Endothelial cell of umbilical vein (primary cell): Measurements from ENCODE around the gene LEPROT. TPM values are rescaled to one million over a fixed set of nuclear protein-coding genes. Genes with fewer than 3 reads are reported as not detected.

Source experiments
- BruUV-seq: library from RNA; stranded (reverse); fragments of 400-500 nt; replicated peaks from 2 replicates; lab custom pipeline; 2021; lab: Mats Ljungman, UMichigan
- CTCF ChIA-PET: fragments of 300-600, 350-600 bp; sonication (Branson Sonifier 250); formaldehyde crosslinking; loops from one replicate; lab custom pipeline; 2021; ENCODE audit warnings: antibody characterized with exemption, inconsistent platforms; lab: Charles Lee
- POLR2A ChIA-PET: fragments of 300-600, 350-600 bp; sonication (Branson Sonifier 250); formaldehyde crosslinking; loops from one replicate; lab custom pipeline; 2021; ENCODE audit warnings: antibody characterized with exemption, inconsistent platforms; lab: Charles Lee
- DNase-seq: peaks from one replicate; pipeline ENCODE4 v3.0.0-alpha.2; 2011; ENCODE audit warnings: low read depth, low spot score
- FAIRE-seq: peaks from 2 replicates; lab custom pipeline; 2011; peaks lifted over from hg19 to GRCh38; lab: Jason Lieb, UNC
- H2AFZ ChIP-seq: 2 replicates; pipeline ENCODE4 v1.6.0; 2012; ENCODE audit warnings: low read depth, low read length, control low read depth, inconsistent platforms
- H3K27ac ChIP-seq: 2 replicates; pipeline ENCODE4 v1.5.1; 2011; ENCODE audit warnings: low read depth, mild to moderate bottlenecking, control low read depth, low read length, moderate library complexity; ENCODE audit not compliant: insufficient read depth
- H3K27me3 ChIP-seq, 2 experiments: 2 replicates each; pipeline versions ENCODE4 v1.6.0 to v1.6.1; 2011; ENCODE audit warnings: low read length in 2 of 2, mixed read lengths in 1 of 2; ENCODE audit not compliant: control insufficient read depth in 2 of 2, insufficient read depth in 2 of 2
- H3K36me3 ChIP-seq, 2 experiments: 2 replicates in 1 of 2; 3 replicates in 1 of 2; pipeline ENCODE4 v1.5.1; 2011; ENCODE audit warnings: low read length in 2 of 2, mild to moderate bottlenecking in 1 of 2, moderate library complexity in 1 of 2; ENCODE audit not compliant: control insufficient read depth in 2 of 2, insufficient read depth in 2 of 2; ENCODE audit errors: extremely low read depth in 1 of 2
- H3K4me1 ChIP-seq: 3 replicates; pipeline ENCODE4 v1.5.1; 2011; ENCODE audit warnings: mild to moderate bottlenecking, low read length; ENCODE audit not compliant: control insufficient read depth, insufficient read depth; ENCODE audit errors: extremely low read depth
- H3K4me2 ChIP-seq: 2 replicates; pipeline ENCODE4 v1.6.1; 2011; ENCODE audit warnings: low read length, control low read depth, mixed read lengths; ENCODE audit not compliant: insufficient read depth
- H3K4me3 ChIP-seq, 3 experiments: fragments of 200-600 bp in 1 of 3; sonication (generic), shearing (Covaris generic) in 1 of 3; replicated peaks in 1 of 3; 2 replicates each; pipeline ENCODE4 v1.5.1; 2011 to 2016; ENCODE audit warnings: control low read depth in 3 of 3, low read length in 3 of 3, mild to moderate bottlenecking in 2 of 3, inconsistent platforms in 1 of 3, low read depth in 1 of 3, moderate library complexity in 1 of 3; ENCODE audit not compliant: insufficient read depth in 1 of 3
- H3K79me2 ChIP-seq: 2 replicates; pipeline ENCODE4 v1.6.0; 2012; ENCODE audit warnings: low read length, inconsistent platforms; ENCODE audit not compliant: control insufficient read depth, insufficient read depth
- H3K9ac ChIP-seq: replicated peaks from 2 replicates; pipeline ENCODE3; 2011; ENCODE audit warnings: low read length, control low read depth; ENCODE audit not compliant: insufficient read depth; ENCODE audit errors: extremely low read depth
- H3K9me1 ChIP-seq: replicated peaks from 3 replicates; pipeline ENCODE4 v1.6.0; 2011; ENCODE audit warnings: mild to moderate bottlenecking, low read length; ENCODE audit not compliant: control insufficient read depth, insufficient read depth; ENCODE audit errors: extremely low read depth
- H3K9me3 ChIP-seq: replicated peaks from 2 replicates; pipeline ENCODE4 v1.5.1; 2012; ENCODE audit warnings: low read length, inconsistent platforms; ENCODE audit not compliant: control insufficient read depth, insufficient read depth
- H4K20me1 ChIP-seq: replicated peaks from 2 replicates; pipeline ENCODE3; 2011; ENCODE audit warnings: mild to moderate bottlenecking, low read length; ENCODE audit not compliant: control insufficient read depth, insufficient read depth; ENCODE audit errors: extremely low read depth
- CTCF ChIP-seq, 2 donors: IDR thresholded peaks; 1 replicate in 1 of 2; 2 replicates in 1 of 2; pipeline ENCODE4 v1.5.1; 2011; ENCODE audit warnings: low read length in 2 of 2, mild to moderate bottlenecking in 2 of 2, moderate library complexity in 2 of 2, control low read depth in 1 of 2, inconsistent platforms in 1 of 2, low read depth in 1 of 2; ENCODE audit not compliant: insufficient read depth in 1 of 2; ENCODE audit errors: extremely low read depth in 1 of 2
- EZH2 ChIP-seq: IDR thresholded peaks from 2 replicates; pipeline ENCODE4 v1.6.1; 2012; ENCODE audit warnings: borderline replicate concordance, low read depth, mild to moderate bottlenecking, moderate library complexity, low read length, inconsistent platforms; ENCODE audit not compliant: severe bottlenecking
- FOS ChIP-seq: IDR thresholded peaks from 2 replicates; pipeline ENCODE4 v1.6.1; 2011; ENCODE audit warnings: mild to moderate bottlenecking, low read length, moderate library complexity, borderline replicate concordance; ENCODE audit not compliant: insufficient read depth
- GATA2 ChIP-seq: IDR thresholded peaks from 2 replicates; pipeline ENCODE4 v1.7.0; 2011; ENCODE audit warnings: low read depth, mild to moderate bottlenecking, moderate library complexity, mixed read lengths, low read length; ENCODE audit not compliant: insufficient read length, insufficient read depth
- JUN ChIP-seq: IDR thresholded peaks from 2 replicates; pipeline ENCODE4 v1.6.1; 2011; ENCODE audit warnings: borderline replicate concordance, low read depth; ENCODE audit not compliant: insufficient read length, insufficient read depth
- MAX ChIP-seq: IDR thresholded peaks from 2 replicates; pipeline ENCODE4 v1.6.1; 2011; ENCODE audit not compliant: insufficient read depth, insufficient read length
- MYC ChIP-seq: IDR thresholded peaks from one replicate; pipeline ENCODE4 v1.6.1; 2011; ENCODE audit warnings: mild to moderate bottlenecking, low read depth, low read length
- POLR2A ChIP-seq: IDR thresholded peaks from 2 replicates; pipeline ENCODE4 v1.6.1; 2012; ENCODE audit warnings: low read depth, mild to moderate bottlenecking, control low read depth, low read length
- POLR2AphosphoS5 ChIP-seq: IDR thresholded peaks from 2 replicates; pipeline ENCODE4 v1.6.1; 2012; ENCODE audit warnings: low read depth, mild to moderate bottlenecking, control low read depth, low read length, moderate library complexity; ENCODE audit not compliant: insufficient read depth
- dilution Hi-C: fragments of 300-500 bp; cut with MboI; formaldehyde crosslinking; loops from one replicate; pipeline ENCODE4 v1.15.0; 2019; ENCODE audit warnings: low sequenced_read_pairs; ENCODE audit not compliant: extremely low pct_ligation_motif_present
- intact Hi-C: fragments of 100-400 bp; cut with micrococcal nuclease; formaldehyde crosslinking; loops from one replicate; pipeline ENCODE4 v1.10.0; 2022
- polyA plus RNA-seq, 4 experiments: library from polyadenylated mRNA; depleted of rRNA in 3 of 4; stranded (reverse) in 3 of 4; unstranded in 1 of 4; fragments of >200 nt; gene quantifications; 2 replicates each; pipeline versions ENCODE4 v1.2.1 to v1.2.3, GENCODE V29; 2011 to 2012; ENCODE audit warnings: missing spikeins in 1 of 4
- total RNA-seq: library from RNA; stranded (reverse); gene quantifications from 2 replicates; pipeline ENCODE4 v1.2.3, GENCODE V29; 2021

The LEPROT gene
- total and polyA plus RNA-seq, 2 donors (not counting 3 experiments of a cell fraction or from before 2014, with no cell fraction given), result 80.6 to 94.8 TPM

DNA sequence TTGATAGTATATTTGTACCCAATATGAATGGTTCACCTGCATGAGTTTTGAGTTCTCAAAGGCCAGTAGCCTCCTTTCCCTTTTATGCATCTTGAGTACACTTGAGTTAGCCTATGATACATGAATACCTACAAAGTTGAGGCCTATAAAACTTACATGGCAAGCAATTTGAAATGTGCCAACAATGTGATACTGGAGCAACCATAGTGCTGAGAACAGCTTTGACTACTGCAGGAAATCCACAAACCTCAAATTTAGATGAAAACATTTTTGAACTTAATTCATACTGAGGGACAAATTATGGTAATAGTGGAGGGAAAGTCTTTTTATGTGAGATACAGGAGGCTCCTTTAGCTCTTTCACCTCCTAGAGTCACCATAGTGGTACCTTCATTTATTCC lies 37.4 kb downstream of the LEPROT start:
- intact Hi-C loops (loop anchor here (2.0 kb wide), 1 partner anchor 27 kb away; no protein-coding TSS in a partner anchor), dilution Hi-C loops (no loop called here)
- FAIRE-seq (no peak), DNase-seq (no peak)
- no peak overlapping the region for H3K4me2 ChIP-seq
- H3K4me3 ChIP-seq, result no peak overlapping the region
- H3K4me1 ChIP-seq, result no peaks in the 10 kb centered on the region
- no peak overlapping the region for H3K27ac ChIP-seq
- TF ChIP-seq POLR2AphosphoS5 (no peak), MYC (no peak), JUN (no peak), FOS (no peak)
- no peak overlapping the region for H2AFZ ChIP-seq
- H3K9me1 ChIP-seq, result no peaks in the 10 kb centered on the region
- POLR2A ChIA-PET, result no interaction called here
- H4K20me1 ChIP-seq, result no peaks in the 10 kb centered on the region
- no peaks in the 10 kb centered on the region for H3K79me2 ChIP-seq
- no peaks in the 10 kb centered on the region for H3K9me3 ChIP-seq
- no peak overlapping the region for H3K9ac ChIP-seq
- H3K27me3 ChIP-seq, result no peaks in the 10 kb centered on the region
- no peaks in the 10 kb centered on the region for H3K36me3 ChIP-seq
- no TSS peak for BruUV-seq
- CTCF ChIA-PET, result interaction anchor here (1.1 to 3.6 kb wide), 9 partner anchors 9 to 230 kb away, joined by 4 to 46 read pairs (median 7); no protein-coding TSS in a partner anchor

DNA sequence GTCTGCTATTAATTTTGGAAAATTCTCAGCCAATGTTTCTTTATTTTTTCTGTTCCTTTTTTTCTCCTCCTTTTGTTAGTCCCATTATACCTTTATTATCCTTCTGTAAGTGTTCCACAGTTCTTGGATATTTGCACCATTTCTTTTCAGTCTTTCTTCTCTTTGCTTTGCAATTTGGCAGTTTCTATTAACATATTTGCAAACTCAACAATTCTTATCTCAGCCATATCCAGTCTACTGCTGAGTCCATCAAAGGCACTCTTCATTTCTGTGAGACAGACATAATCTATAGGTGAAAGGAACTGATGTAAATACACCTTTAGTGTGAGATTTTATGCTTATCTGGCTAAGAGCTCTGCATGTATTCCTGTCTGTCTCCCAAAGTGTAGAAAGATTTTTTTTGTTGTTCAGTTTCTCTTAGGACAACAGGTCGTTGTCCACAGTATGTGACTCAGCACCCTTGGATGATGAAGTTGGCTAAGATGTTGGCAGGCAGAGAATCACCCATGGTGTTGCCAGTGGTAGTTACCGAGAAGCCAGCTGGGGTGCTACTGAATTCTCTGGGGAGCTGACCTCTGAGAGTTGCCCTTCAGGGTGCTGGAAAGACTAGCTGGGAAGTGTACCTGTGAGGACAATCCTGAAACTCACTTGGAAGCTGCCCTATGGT lies 38.4 kb downstream of the LEPROT start:
- no peak overlapping the region for H3K4me2 ChIP-seq
- ChIA-PET POLR2A (no interaction called here), CTCF (interaction anchor here (0.6 to 3.6 kb wide), 51 partner anchors 10 to 246 kb away, joined by 3 to 46 read pairs (median 4); partner anchors contain the start of genes DNAJC6, LEPR and LEPROT)
- no peak overlapping the region for H3K4me3 ChIP-seq
- H3K36me3 ChIP-seq, result no peaks in the 10 kb centered on the region
- no peak overlapping the region for H3K9ac ChIP-seq
- H3K4me1 ChIP-seq, result no peaks in the 10 kb centered on the region
- no TSS peak for BruUV-seq
- DNase-seq (peak; percentile 14), FAIRE-seq (no peak)
- H3K79me2 ChIP-seq, result no peaks in the 10 kb centered on the region
- dilution Hi-C loops (no loop called here), intact Hi-C loops (loop anchor here (1.0 to 2.0 kb wide), 2 partner anchors 28 to 223 kb away; no protein-coding TSS in a partner anchor)
- no peaks in the 10 kb centered on the region for H3K9me1 ChIP-seq
- no peak overlapping the region for H2AFZ ChIP-seq
- no peaks in the 10 kb centered on the region for H3K9me3 ChIP-seq
- TF ChIP-seq MYC (no peak), FOS (no peak), POLR2A (no peak), MAX (no peak), JUN (no peak), EZH2 (no peak), CTCF (IDR thresholded peaks at IDR 0.05; ENCODE audit: extremely low read depth in 1 of 2, insufficient read depth in 1 of 2, low read depth in 1 of 2, low read length in 2 of 2) (no peak), GATA2 (no peak), POLR2AphosphoS5 (no peak)
- no peaks in the 10 kb centered on the region for H4K20me1 ChIP-seq
- H3K27ac ChIP-seq, result no peak overlapping the region
- no peaks in the 10 kb centered on the region for H3K27me3 ChIP-seq
